Liver (tissue), 3 donors: ENCODE measurements around the gene FIG4.

Experiments
- CTCF ChIP-seq: fragments of 150-350 bp; IDR thresholded peaks from 2 replicates; pipeline ENCODE4 v1.5.1; 2017; ENCODE audit warnings: improper control_type of control experiment, low read depth, low read length; ENCODE audit not compliant: missing input control
- EGR1 ChIP-seq, 2 donors: IDR thresholded peaks; 2 replicates each; pipeline ENCODE4 v1.6.1; 2016 to 2018; ENCODE audit warnings: antibody characterized with exemption in 2 of 2, low read depth in 2 of 2
- FOXA1 ChIP-seq: IDR thresholded peaks from 2 replicates; pipeline ENCODE4 v1.6.1; 2016; ENCODE audit warnings: antibody characterized with exemption
- GABPA ChIP-seq, 2 donors: IDR thresholded peaks in 1 of 2; conservative IDR thresholded peaks in 1 of 2; 2 replicates each; pipeline ENCODE4 v1.6.1; 2016; ENCODE audit warnings: antibody characterized with exemption in 2 of 2, mild to moderate bottlenecking in 1 of 2, moderate library complexity in 1 of 2
- MAX ChIP-seq: IDR thresholded peaks from 2 replicates; pipeline ENCODE4 v1.6.1; 2016; ENCODE audit warnings: antibody characterized with exemption
- NR2F2 ChIP-seq: IDR thresholded peaks from 2 replicates; pipeline ENCODE4 v1.6.1; 2016; ENCODE audit warnings: antibody characterized with exemption
- RAD21 ChIP-seq, 2 donors: IDR thresholded peaks; 2 replicates each; pipeline ENCODE4 v1.6.1; 2016; ENCODE audit warnings: antibody characterized with exemption in 2 of 2, mild to moderate bottlenecking in 2 of 2
- REST ChIP-seq: IDR thresholded peaks from 2 replicates; pipeline ENCODE4 v1.6.1; 2016; ENCODE audit warnings: antibody characterized with exemption, mild to moderate bottlenecking
- SP1 ChIP-seq: IDR thresholded peaks from 2 replicates; pipeline ENCODE4 v1.6.1; 2018; ENCODE audit warnings: antibody characterized with exemption, mild to moderate bottlenecking
- TAF1 ChIP-seq: conservative IDR thresholded peaks from 2 replicates; pipeline ENCODE4 v1.6.1; 2016; ENCODE audit warnings: antibody characterized with exemption, mild to moderate bottlenecking
- YY1 ChIP-seq: IDR thresholded peaks from 2 replicates; pipeline ENCODE4 v1.6.1; 2016; ENCODE audit warnings: antibody characterized with exemption, mild to moderate bottlenecking
- ZBTB33 ChIP-seq: IDR thresholded peaks from 2 replicates; pipeline ENCODE4 v1.6.1; 2016; ENCODE audit warnings: antibody characterized with exemption
- TF ChIP-seq, protein P1 (sequence below): IDR thresholded peaks from 2 replicates; pipeline ENCODE4 v1.6.1; 2016; ENCODE audit warnings: antibody characterized with exemption
- donor health status: healthy.
- donor health status: healthy.

DNA sequence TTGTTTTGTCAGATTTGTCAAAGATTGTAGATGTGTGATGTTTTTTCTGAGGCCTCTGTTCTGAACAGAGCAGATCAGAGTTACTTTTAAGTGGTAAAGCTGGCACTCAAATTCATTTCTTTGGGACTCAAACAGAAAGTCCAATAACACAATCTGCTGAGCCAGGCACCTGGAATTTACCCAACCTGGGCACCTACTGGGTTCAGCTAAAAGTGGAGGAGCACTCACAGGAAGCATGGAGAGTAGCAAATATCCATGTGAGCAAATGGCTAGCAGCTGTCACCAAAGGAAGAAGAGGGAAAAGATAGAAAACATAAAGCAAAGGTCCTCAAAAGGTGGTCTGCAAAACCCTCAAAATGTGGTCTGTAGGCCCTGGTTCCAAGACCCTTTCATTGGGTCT is 116.8 kb downstream of the FIG4 start:
- TF ChIP-seq CTCF: no peak
- TF ChIP-seq SP1: no peak
- TF ChIP-seq, protein P1, sequence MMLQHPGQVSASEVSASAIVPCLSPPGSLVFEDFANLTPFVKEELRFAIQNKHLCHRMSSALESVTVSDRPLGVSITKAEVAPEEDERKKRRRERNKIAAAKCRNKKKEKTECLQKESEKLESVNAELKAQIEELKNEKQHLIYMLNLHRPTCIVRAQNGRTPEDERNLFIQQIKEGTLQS: no peak
- TF ChIP-seq MAX: no peak
- no peak for TF ChIP-seq TAF1
- TF ChIP-seq ZBTB33: no peak
- TF ChIP-seq GABPA (IDR thresholded peaks at IDR 0.05 in 1 of 2, conservative IDR thresholded peaks at IDR 0.05 in 1 of 2): no peak
- TF ChIP-seq RAD21 (IDR thresholded peaks at IDR 0.05): no peak
- TF ChIP-seq FOXA1: no peak
- no peak for TF ChIP-seq EGR1 (IDR thresholded peaks at IDR 0.05; ENCODE audit: low read depth in 2 of 2)
- TF ChIP-seq REST: no peak
- no peak for TF ChIP-seq YY1
- TF ChIP-seq NR2F2: no peak
